Neural progenitor cell (in vitro differentiated cells): ENCODE measurements around the gene YIPF2. TPM values are rescaled to one million over a fixed set of nuclear protein-coding genes. Genes with fewer than 3 reads are reported as not detected.

Source experiments
- DNase-seq: peaks from one replicate; pipeline ENCODE4 v3.0.0-alpha.2; 2016; ENCODE audit warnings: low spot score
- H2AFZ ChIP-seq: fragments of 200-600 bp; sonication (generic); replicated peaks from 2 replicates; pipeline ENCODE4 v1.6.1; 2016; ENCODE audit warnings: antibody characterized with exemption
- H3F3A ChIP-seq: fragments of 200-600 bp; sonication (generic); 2 replicates; pipeline ENCODE4 v1.6.1; 2016; ENCODE audit warnings: antibody characterized with exemption, low read depth
- H3K27ac ChIP-seq: fragments of 200-600 bp; sonication (generic); 2 replicates; pipeline ENCODE4 v1.5.1; 2016; ENCODE audit warnings: mild to moderate bottlenecking
- H3K27me3 ChIP-seq: fragments of 200-600 bp; sonication (generic); 2 replicates; pipeline ENCODE4 v1.6.1; 2016; ENCODE audit warnings: mild to moderate bottlenecking, moderate library complexity
- H3K36me3 ChIP-seq: fragments of 200-600 bp; sonication (generic); 2 replicates; pipeline ENCODE4 v1.5.1; 2016
- H3K4me1 ChIP-seq: fragments of 200-600 bp; sonication (generic); 2 replicates; pipeline ENCODE4 v1.6.1; 2016; ENCODE audit warnings: mixed run types
- H3K4me2 ChIP-seq: fragments of 200-600 bp; sonication (generic); 2 replicates; pipeline ENCODE4 v1.6.1; 2016
- H3K4me3 ChIP-seq: fragments of 200-600 bp; sonication (generic); 2 replicates; pipeline ENCODE4 v1.5.1; 2016
- H3K79me2 ChIP-seq: fragments of 200-600 bp; sonication (generic); 2 replicates; pipeline ENCODE4 v1.6.1; 2016; ENCODE audit warnings: low read depth
- H3K9ac ChIP-seq: fragments of 200-600 bp; sonication (generic); 2 replicates; pipeline ENCODE4 v1.6.1; 2016
- H3K9me3 ChIP-seq: fragments of 200-600 bp; sonication (generic); 2 replicates; pipeline ENCODE4 v1.5.1; 2016; ENCODE audit warnings: low read depth
- H4K20me1 ChIP-seq: fragments of 200-600 bp; sonication (generic); 2 replicates; pipeline ENCODE4 v1.6.1; 2016; ENCODE audit warnings: low read depth
- H3K27ac Mint-ChIP-seq: 3 replicates; pipeline ENCODE4 v1.8.0; 2021; ENCODE audit warnings: mixed read lengths
- H3K27me3 Mint-ChIP-seq: 2 replicates; pipeline ENCODE4 v1.8.0; 2022; ENCODE audit warnings: low read depth, mild to moderate bottlenecking, inconsistent platforms, moderate library complexity, mixed read lengths; ENCODE audit not compliant: insufficient read depth
- H3K36me3 Mint-ChIP-seq: 3 replicates; pipeline ENCODE4 v1.8.0; 2021; ENCODE audit warnings: mixed read lengths
- H3K4me1 Mint-ChIP-seq: 3 replicates; pipeline ENCODE4 v1.8.0; 2021; ENCODE audit warnings: mixed read lengths
- H3K4me3 Mint-ChIP-seq: 3 replicates; pipeline ENCODE4 v1.8.0; 2021; ENCODE audit warnings: mild to moderate bottlenecking, moderate library complexity, mixed read lengths
- H3K9me3 Mint-ChIP-seq: 3 replicates; pipeline ENCODE4 v1.8.0; 2020; ENCODE audit warnings: mixed read lengths
- CTCF ChIP-seq: fragments of 200-600 bp; sonication (generic); IDR thresholded peaks from 2 replicates; pipeline ENCODE4 v1.5.1; 2017; ENCODE audit warnings: antibody characterized with exemption, mild to moderate bottlenecking
- EZH2 ChIP-seq: fragments of 200-600 bp; sonication (generic); IDR thresholded peaks from 2 replicates; pipeline ENCODE4 v1.6.1; 2017; ENCODE audit warnings: antibody characterized with exemption, mild to moderate bottlenecking, moderate library complexity
- EZH2phosphoT487 ChIP-seq: fragments of 200-600 bp; sonication (generic); IDR thresholded peaks from 2 replicates; pipeline ENCODE4 v1.6.1; 2017; ENCODE audit warnings: antibody characterized with exemption
- total RNA-seq: library from RNA; depleted of rRNA; stranded (reverse); fragments of >200 nt; gene quantifications from 2 replicates; pipeline ENCODE4 v1.2.3, GENCODE V29; 2015; ENCODE audit warnings: low replicate concordance

YIPF2 gene
- total RNA-seq, 1 donor from 2014 or later = 11.9 TPM

DNA sequence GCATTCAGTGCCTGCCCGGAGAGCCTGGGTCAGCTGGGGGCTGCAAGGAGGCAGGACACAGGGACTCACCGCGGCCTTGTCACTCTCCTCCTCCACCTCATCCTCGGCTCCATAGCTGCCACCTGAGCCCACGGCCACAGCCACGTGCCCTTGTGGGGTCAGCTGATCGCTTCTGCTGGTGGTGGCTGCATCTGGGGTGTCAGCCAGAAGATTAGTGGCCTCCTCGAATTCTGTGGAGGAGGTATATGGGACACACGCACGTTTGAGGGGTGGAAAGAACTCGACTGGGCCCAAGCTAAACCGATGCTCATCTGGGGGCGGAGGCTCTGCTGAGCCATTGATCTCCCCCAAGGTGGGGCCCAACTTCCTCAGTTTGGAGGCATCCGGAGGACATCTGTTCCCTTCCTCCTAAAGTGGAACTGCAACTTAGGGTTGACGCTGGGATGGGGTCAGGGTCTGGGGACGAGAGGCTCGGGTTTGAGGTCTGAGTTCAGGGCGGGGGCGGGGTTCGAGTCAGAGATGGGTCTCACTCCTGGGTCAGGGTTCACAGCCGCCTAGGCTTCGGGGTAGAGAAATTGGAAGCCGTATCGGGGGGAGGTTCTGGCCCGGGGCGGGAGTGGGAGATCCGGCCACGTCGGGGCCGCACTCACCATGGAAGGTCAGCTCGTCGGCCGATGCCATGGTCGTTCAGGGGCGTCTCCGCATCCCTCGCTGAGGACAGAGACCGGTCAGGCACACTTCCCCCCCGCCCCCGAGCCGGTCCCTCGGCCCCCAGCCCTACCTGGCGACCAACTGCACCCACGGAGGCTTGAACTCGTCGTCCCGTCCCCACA, 493 bp downstream of the YIPF2 start:
- Mint-ChIP-seq H3K4me1 (peaks cover 13% of the 10 kb centered on the region), H3K36me3 (peaks cover 4% of the 10 kb centered on the region), H3K9me3 (no peaks in the 10 kb centered on the region), H3K27me3 (no peaks in the 10 kb centered on the region), H3K27ac (no peak overlapping the region), H3K4me3 (peak overlapping the region; percentile 96)
- DNase-seq = no peak
- Histone ChIP-seq H3F3A (no peaks in the 10 kb centered on the region), H3K27ac (no peak overlapping the region), H3K79me2 (peaks cover 49% of the 10 kb centered on the region), H3K36me3 (no peaks in the 10 kb centered on the region), H4K20me1 (peaks cover 12% of the 10 kb centered on the region), H2AFZ (peak overlapping the region; percentile 54), H3K4me2 (peak overlapping the region; percentile 97), H3K9ac (peak overlapping the region; percentile 36), H3K4me3 (peak overlapping the region; percentile 98), H3K9me3 (no peaks in the 10 kb centered on the region), H3K27me3 (no peaks in the 10 kb centered on the region), H3K4me1 (peaks cover 6% of the 10 kb centered on the region)
- no peak for TF ChIP-seq EZH2
- no peak for TF ChIP-seq EZH2phosphoT487
- no peak for TF ChIP-seq CTCF

GRCh38 chr19:10924597-10924996, 3.8 kb downstream of the YIPF2 start:
- peaks cover 7% of the 10 kb centered on the region for H4K20me1 ChIP-seq
- Mint-ChIP-seq H3K4me1 (peaks cover 10% of the 10 kb centered on the region), H3K9me3 (no peaks in the 10 kb centered on the region), H3K36me3 (peaks cover 9% of the 10 kb centered on the region), H3K4me3 (no peak overlapping the region), H3K27ac (no peak overlapping the region), H3K27me3 (peaks cover 5% of the 10 kb centered on the region)
- no peaks in the 10 kb centered on the region for H3K9me3 ChIP-seq
- H3K27me3 ChIP-seq = no peaks in the 10 kb centered on the region
- DNase-seq = no peak
- no peaks in the 10 kb centered on the region for H3K36me3 ChIP-seq
- no peak overlapping the region for H3K9ac ChIP-seq
- H3K4me1 ChIP-seq = peaks cover 1% of the 10 kb centered on the region
- H2AFZ ChIP-seq = no peak overlapping the region
- H3K27ac ChIP-seq = no peak overlapping the region
- no peaks in the 10 kb centered on the region for H3F3A ChIP-seq
- no peak for TF ChIP-seq CTCF
- TF ChIP-seq EZH2phosphoT487 = no peak
- no peak for TF ChIP-seq EZH2
- H3K4me3 ChIP-seq = no peak overlapping the region
- no peak overlapping the region for H3K4me2 ChIP-seq
- peaks cover 18% of the 10 kb centered on the region for H3K79me2 ChIP-seq

- Histone ChIP-seq H3K4me2 (no peak overlapping the region), H3K4me1 (no peaks in the 10 kb centered on the region), H3K79me2 (peaks cover 10% of the 10 kb centered on the region), H3K27me3 (no peaks in the 10 kb centered on the region), H4K20me1 (no peaks in the 10 kb centered on the region), H3K36me3 (no peaks in the 10 kb centered on the region), H3F3A (peaks cover 4% of the 10 kb centered on the region), H3K9me3 (no peaks in the 10 kb centered on the region), H3K9ac (no peak overlapping the region), H2AFZ (no peak overlapping the region), H3K27ac (no peak overlapping the region), H3K4me3 (no peak overlapping the region)
- Mint-ChIP-seq H3K4me3 (no peak overlapping the region), H3K9me3 (no peaks in the 10 kb centered on the region), H3K4me1 (peaks cover 7% of the 10 kb centered on the region), H3K27me3 (peaks cover 7% of the 10 kb centered on the region), H3K27ac (no peak overlapping the region), H3K36me3 (peaks cover 9% of the 10 kb centered on the region)
- no peak for TF ChIP-seq EZH2phosphoT487
- no peak for TF ChIP-seq CTCF
- TF ChIP-seq EZH2 = no peak
- DNase-seq = no peak
Observed at GRCh38 chr19:10923260-10924112, 5.0 kb downstream of the YIPF2 start.
